H1 (cell line): ENCODE results near the gene OR1I1. TPM values are rescaled to one million over a fixed set of nuclear protein-coding genes. Genes with fewer than 3 reads are reported as not detected.

Experiments used
- CTCF ChIA-PET: fragments of 300-600 bp; sonication (Branson Sonifier 250); formaldehyde crosslinking; loops from one replicate; lab custom pipeline; 2021; ENCODE audit not compliant: partially characterized antibody; lab: Charles Lee
- POLR2A ChIA-PET: fragments of 300-600 bp; sonication (Branson Sonifier 250); formaldehyde crosslinking; loops from one replicate; lab custom pipeline; 2021; ENCODE audit warnings: inconsistent platforms; ENCODE audit not compliant: partially characterized antibody; lab: Charles Lee
- DNase-seq, 2 experiments: peaks; one replicate each; pipeline versions ENCODE4 v3.0.0 to v3.0.0-alpha.2; 2010 to 2022; ENCODE audit warnings: low spot score in 2 of 2, low read depth in 1 of 2, mixed read lengths in 1 of 2
- FAIRE-seq: peaks from 2 replicates; lab custom pipeline; 2011; peaks lifted over from hg19 to GRCh38; lab: Jason Lieb, UNC
- H2AFZ ChIP-seq: 2 replicates; pipeline ENCODE4 v1.8.1; 2012; ENCODE audit warnings: low read length, inconsistent platforms
- H2AK5ac ChIP-seq: 2 replicates; pipeline ENCODE4 v1.6.1; 2013; ENCODE audit warnings: low read depth, low read length
- H2BK120ac ChIP-seq: replicated peaks from 2 replicates; pipeline ENCODE3; 2013; ENCODE audit warnings: low read depth, low read length, inconsistent platforms
- H2BK12ac ChIP-seq: 2 replicates; pipeline ENCODE4 v1.6.1; 2013; ENCODE audit warnings: low read depth, low read length
- H2BK15ac ChIP-seq: 2 replicates; pipeline ENCODE4 v1.6.1; 2013; ENCODE audit warnings: low read length
- H2BK20ac ChIP-seq: 2 replicates; pipeline ENCODE4 v1.6.1; 2013; ENCODE audit warnings: low read length
- H2BK5ac ChIP-seq: 2 replicates; pipeline ENCODE4 v1.6.1; 2013; ENCODE audit warnings: low read depth, low read length
- H3K14ac ChIP-seq: 2 replicates; pipeline ENCODE4 v1.6.1; 2013; ENCODE audit warnings: inconsistent platforms; ENCODE audit not compliant: insufficient read length
- H3K18ac ChIP-seq: 2 replicates; pipeline ENCODE4 v1.6.1; 2013; ENCODE audit warnings: low read length; ENCODE audit errors: extremely low read depth
- H3K23ac ChIP-seq: 2 replicates; pipeline ENCODE4 v1.6.1; 2013; ENCODE audit warnings: inconsistent platforms; ENCODE audit not compliant: insufficient read length
- H3K23me2 ChIP-seq: 2 replicates; pipeline ENCODE4 v1.6.1; 2013; ENCODE audit warnings: low read depth, low read length
- H3K27ac ChIP-seq: 2 replicates; pipeline ENCODE4 v1.6.1; 2011; ENCODE audit warnings: low read depth, low read length, inconsistent platforms
- H3K27me3 ChIP-seq, 4 experiments: replicated peaks in 1 of 4; 1 replicate in 1 of 4; 2 replicates in 3 of 4; pipeline versions ENCODE4 v1.6.1 to v1.8.1; 2011 to 2013; ENCODE audit warnings: low read length in 3 of 4, mild to moderate bottlenecking in 3 of 4, inconsistent platforms in 2 of 4, mixed read lengths in 2 of 4, moderate library complexity in 1 of 4; ENCODE audit not compliant: control insufficient read depth in 3 of 4, insufficient read depth in 3 of 4; ENCODE audit errors: extremely low read depth in 1 of 4
- H3K36me3 ChIP-seq, 4 experiments: 2 replicates each; pipeline versions ENCODE4 v1.6.1 to v1.8.1; 2011 to 2013; ENCODE audit warnings: mild to moderate bottlenecking in 4 of 4, low read length in 3 of 4, moderate library complexity in 2 of 4, control low read depth in 1 of 4, inconsistent platforms in 1 of 4; ENCODE audit not compliant: insufficient read depth in 4 of 4, control insufficient read depth in 2 of 4
- H3K4ac ChIP-seq: replicated peaks from 2 replicates; pipeline ENCODE3; 2013; ENCODE audit warnings: low read length, low read depth, mixed read lengths, inconsistent platforms; ENCODE audit not compliant: insufficient read length
- H3K4me1 ChIP-seq, 4 experiments: replicated peaks in 1 of 4; 1 replicate in 1 of 4; 2 replicates in 3 of 4; pipeline versions ENCODE4 v1.6.1 to v1.8.1; 2011 to 2013; ENCODE audit warnings: low read length in 3 of 4, inconsistent platforms in 2 of 4, mixed read lengths in 1 of 4; ENCODE audit not compliant: insufficient read depth in 4 of 4, control insufficient read depth in 3 of 4
- H3K4me2 ChIP-seq, 2 experiments: 2 replicates each; pipeline versions ENCODE4 v1.6.1 to v1.8.1; 2011 to 2013; ENCODE audit warnings: low read depth in 2 of 2, low read length in 2 of 2, control low read depth in 1 of 2, inconsistent platforms in 1 of 2, mild to moderate bottlenecking in 1 of 2; ENCODE audit not compliant: insufficient read depth in 1 of 2
- H3K4me3 ChIP-seq, 4 experiments: fragments of 200-600, 300-600 bp in 1 of 4; sonication (generic), shearing (Covaris generic), sonication (Bioruptor Twin) in 1 of 4; 2 replicates each; pipeline versions ENCODE4 v1.5.1 to v1.8.1; 2011 to 2016; ENCODE audit warnings: low read length in 4 of 4, low read depth in 3 of 4, control low read depth in 2 of 4, inconsistent platforms in 2 of 4, mild to moderate bottlenecking in 2 of 4, mixed read lengths in 1 of 4, moderate library complexity in 1 of 4; ENCODE audit not compliant: insufficient read depth in 2 of 4; ENCODE audit errors: extremely low read depth in 1 of 4
- H3K56ac ChIP-seq: replicated peaks from 2 replicates; pipeline ENCODE3; 2013; ENCODE audit warnings: low read depth, mild to moderate bottlenecking, mixed read lengths, low read length, inconsistent platforms; ENCODE audit not compliant: insufficient read length
- H3K79me1 ChIP-seq: 2 replicates; pipeline ENCODE4 v1.6.1; 2013; ENCODE audit warnings: low read depth, low read length, control low read depth
- H3K79me2 ChIP-seq, 2 experiments: 2 replicates each; pipeline versions ENCODE4 v1.6.1 to v1.8.1; 2012 to 2013; ENCODE audit warnings: low read length in 2 of 2, mild to moderate bottlenecking in 2 of 2, inconsistent platforms in 1 of 2; ENCODE audit not compliant: insufficient read depth in 2 of 2, control insufficient read depth in 1 of 2
- H3K9ac ChIP-seq, 4 experiments: replicated peaks in 1 of 4; 1 replicate in 1 of 4; 2 replicates in 3 of 4; pipeline versions ENCODE4 v1.6.1 to v1.8.1; 2011 to 2013; ENCODE audit warnings: low read depth in 3 of 4, low read length in 3 of 4, control low read depth in 2 of 4, mild to moderate bottlenecking in 2 of 4, moderate library complexity in 2 of 4, inconsistent platforms in 1 of 4; ENCODE audit errors: extremely low read depth in 1 of 4
- H3K9me3 ChIP-seq, 2 experiments: 2 replicates each; pipeline versions ENCODE4 v1.6.1 to v1.8.1; 2012 to 2013; ENCODE audit warnings: mild to moderate bottlenecking in 2 of 2, moderate library complexity in 2 of 2, control low read depth in 1 of 2, inconsistent platforms in 1 of 2, low read depth in 1 of 2, low read length in 1 of 2, mixed read lengths in 1 of 2; ENCODE audit not compliant: insufficient read depth in 2 of 2
- H4K20me1 ChIP-seq, 2 experiments: replicated peaks in 1 of 2; 2 replicates each; pipeline versions ENCODE3 to v1.8.1; 2011 to 2013; ENCODE audit warnings: inconsistent platforms in 2 of 2, low read length in 2 of 2, mild to moderate bottlenecking in 1 of 2; ENCODE audit not compliant: insufficient read depth in 2 of 2, control insufficient read depth in 1 of 2
- H4K5ac ChIP-seq: 2 replicates; pipeline ENCODE4 v1.6.1; 2013; ENCODE audit warnings: low read length, low read depth, mixed read lengths, inconsistent platforms; ENCODE audit not compliant: insufficient read length
- H4K8ac ChIP-seq: 2 replicates; pipeline ENCODE4 v1.8.0; 2013; ENCODE audit warnings: mild to moderate bottlenecking, moderate library complexity, low read length, inconsistent platforms; ENCODE audit not compliant: insufficient read depth; ENCODE audit errors: extremely low read depth
- H4K91ac ChIP-seq: replicated peaks from 2 replicates; pipeline ENCODE3; 2013; ENCODE audit warnings: low read length, mixed read lengths, inconsistent platforms; ENCODE audit not compliant: insufficient read length
- ATF3 ChIP-seq: IDR thresholded peaks from 2 replicates; pipeline ENCODE4 v1.6.1; 2011; ENCODE audit warnings: low read depth, mild to moderate bottlenecking, low read length; ENCODE audit not compliant: insufficient read depth
- CEBPB ChIP-seq: IDR thresholded peaks from 2 replicates; pipeline ENCODE4 v1.6.1; 2012; ENCODE audit warnings: low read depth, low read length
- EGR1 ChIP-seq: IDR thresholded peaks from 2 replicates; pipeline ENCODE4 v1.6.1; 2011; ENCODE audit warnings: low read depth, low read length, borderline replicate concordance
- EP300 ChIP-seq, 2 experiments: IDR thresholded peaks; 1 replicate in 1 of 2; 2 replicates in 1 of 2; pipeline ENCODE4 v1.6.1; 2011 to 2012; ENCODE audit warnings: low read depth in 2 of 2, low read length in 2 of 2, mild to moderate bottlenecking in 2 of 2, borderline replicate concordance in 1 of 2, inconsistent platforms in 1 of 2, moderate library complexity in 1 of 2
- EZH2 ChIP-seq: fragments of 200-600 bp; sonication (generic); IDR thresholded peaks from 2 replicates; pipeline ENCODE4 v1.7.1; 2012; ENCODE audit warnings: low read depth, mild to moderate bottlenecking, moderate library complexity, low read length, inconsistent platforms; ENCODE audit not compliant: severe bottlenecking
- FOSL1 ChIP-seq: IDR thresholded peaks from 2 replicates; pipeline ENCODE4 v1.6.1; 2011; ENCODE audit warnings: mild to moderate bottlenecking, low read depth, low read length, moderate library complexity; ENCODE audit not compliant: insufficient read depth
- GABPA ChIP-seq: IDR thresholded peaks from 2 replicates; pipeline ENCODE4 v1.6.1; 2011; ENCODE audit warnings: mild to moderate bottlenecking, low read length, moderate library complexity, borderline replicate concordance; ENCODE audit not compliant: insufficient read depth
- HDAC2 ChIP-seq, 2 experiments: fragments of 300-600 bp in 1 of 2; sonication (generic) in 1 of 2; IDR thresholded peaks; 2 replicates each; pipeline ENCODE4 v1.6.1; 2011 to 2012; ENCODE audit warnings: low read depth in 2 of 2, low read length in 2 of 2, mild to moderate bottlenecking in 2 of 2, moderate library complexity in 2 of 2, borderline replicate concordance in 1 of 2, inconsistent platforms in 1 of 2
- JUND ChIP-seq: IDR thresholded peaks from 2 replicates; pipeline ENCODE4 v1.6.1; 2011; ENCODE audit warnings: mild to moderate bottlenecking, improper control_type of control experiment, low read length
- MAX ChIP-seq: IDR thresholded peaks from 2 replicates; pipeline ENCODE4 v1.6.1; 2012; ENCODE audit warnings: inconsistent platforms
- NRF1 ChIP-seq: IDR thresholded peaks from 2 replicates; pipeline ENCODE4 v1.6.1; 2011; ENCODE audit warnings: mild to moderate bottlenecking, low read depth, low read length, improper control_type of control experiment
- SP1 ChIP-seq: IDR thresholded peaks from 2 replicates; pipeline ENCODE4 v1.6.1; 2011; ENCODE audit warnings: low read depth, low read length
- SRF ChIP-seq: IDR thresholded peaks from 2 replicates; pipeline ENCODE4 v1.6.1; 2011; ENCODE audit warnings: mild to moderate bottlenecking, low read depth, low read length, moderate library complexity
- TBP ChIP-seq: IDR thresholded peaks from 2 replicates; pipeline ENCODE4 v1.6.1; 2011; ENCODE audit warnings: low read depth, low read length, improper control_type of control experiment
- WGBS, 2 experiments: shearing (Covaris generic) in 1 of 2; methylation state at CpG; one replicate each; pipeline versions ENCODE4 v1.1.6 to v1.1.7; 2013 to 2015; ENCODE audit warnings: low lambda C conversion rate in 2 of 2, mixed read lengths in 2 of 2, inconsistent platforms in 1 of 2, low coverage in 1 of 2, missing lambda C conversion rate in 1 of 2; ENCODE audit not compliant: insufficient replicate concordance in 2 of 2, insufficient coverage in 1 of 2, insufficient read length in 1 of 2; ENCODE audit errors: extremely low coverage in 1 of 2, missing lambda C conversion rate in 1 of 2; 5-methylcytosine and 5-hydroxymethylcytosine counted together
- polyA plus RNA-seq, 7 experiments: library from polyadenylated mRNA; depleted of rRNA in 3 of 7; stranded (reverse) in 5 of 7; unstranded in 2 of 7; fragments of >200 nt in 5 of 7; fragments of 200-250 nt in 2 of 7; gene quantifications; 1 replicate in 5 of 7; 2 replicates in 1 of 7; 4 replicates in 1 of 7; pipeline versions ENCODE4 v1.2.1 to v1.2.3, GENCODE V29; 2011 to 2013; ENCODE audit warnings: missing spikeins in 2 of 7, mixed read lengths in 2 of 7
- total RNA-seq: library from RNA; stranded (reverse); fragmentation: NEBNext Ultra II Directional; extraction: Animal tissue kit (Norgen Biotek cat#: 25700); gene quantifications from 2 replicates; pipeline ENCODE4 v1.2.1, GENCODE V29; 2021

Gene OR1I1
- total and polyA plus RNA-seq, 2 of the 8 experiments (the other 6 are each of a cell fraction or from before 2014, with no cell fraction given), result not detected

GRCh38 chr19:15098460-15098859, 16.4 kb downstream of the OR1I1 start:
- no peak for FAIRE-seq
- no peak for TF ChIP-seq SRF
- no peak for TF ChIP-seq JUND
- TF ChIP-seq SP1, result no peak
- TF ChIP-seq TBP, result no peak
- no peak for TF ChIP-seq EGR1
- no peak for TF ChIP-seq HDAC2 (IDR thresholded peaks at IDR 0.05; ENCODE audit: borderline replicate concordance in 1 of 2, low read depth in 2 of 2, low read length in 2 of 2)
- TF ChIP-seq EP300 (IDR thresholded peaks at IDR 0.05; ENCODE audit: borderline replicate concordance in 1 of 2, low read depth in 2 of 2, low read length in 2 of 2), result no peak
- TF ChIP-seq CEBPB, result no peak
- no peak for TF ChIP-seq ATF3
- no peak for TF ChIP-seq NRF1
- no peak for TF ChIP-seq FOSL1
- TF ChIP-seq MAX, result no peak
- no peak for TF ChIP-seq EZH2
- TF ChIP-seq GABPA, result no peak

More at GRCh38 chr19:15098460-15098859, 16.4 kb downstream of the OR1I1 start:
- Histone ChIP-seq H2AK5ac (no peak overlapping the region), H2BK15ac (no peak overlapping the region), H3K4me3 (no peak overlapping the region), H4K8ac (no peak overlapping the region), H3K4ac (no peak overlapping the region), H3K14ac (no peak overlapping the region), H3K79me2 (no peaks in the 10 kb centered on the region), H2BK20ac (no peak overlapping the region), H3K9ac (no peak overlapping the region), H2BK120ac (no peak overlapping the region), H3K36me3 (no peaks in the 10 kb centered on the region), H3K56ac (no peak overlapping the region), H4K91ac (no peak overlapping the region), H3K27me3 (no peaks in the 10 kb centered on the region), H2BK12ac (no peak overlapping the region), H4K20me1 (no peaks in the 10 kb centered on the region), H3K4me2 (no peak overlapping the region), H3K27ac (no peak overlapping the region), H3K18ac (no peak overlapping the region), H3K79me1 (no peaks in the 10 kb centered on the region), H3K23me2 (no peaks in the 10 kb centered on the region), H2AFZ (no peak overlapping the region), H4K5ac (no peak overlapping the region), H3K9me3 (peaks cover 0 to 2% of the 10 kb centered on the region in 2 experiments; a peak in 1 of 4 replicates), H3K4me1 (no peaks in the 10 kb centered on the region), H2BK5ac (no peak overlapping the region), H3K23ac (no peak overlapping the region)
- WGBS, 2 experiments, result 88% methylated on average over 10 of the region's 10 CpGs; no CpG with 5 or more reads in 1 of the 2 experiments
- ChIA-PET CTCF (interaction anchor here (0.8 to 5.6 kb wide), 5 partner anchors 12 to 321 kb away, joined by 3 to 37 read pairs (median 3); no protein-coding TSS in a partner anchor), POLR2A (no interaction called here)
- DNase-seq, result no peak
